ENCODE data around the gene JMJD6.
"Not testable (repeated sequence)": the region's sequence is repeated elsewhere in the genome, so short reads cannot be mapped to it uniquely, and the experiment has no call there.

Gene JMJD6

DNA sequence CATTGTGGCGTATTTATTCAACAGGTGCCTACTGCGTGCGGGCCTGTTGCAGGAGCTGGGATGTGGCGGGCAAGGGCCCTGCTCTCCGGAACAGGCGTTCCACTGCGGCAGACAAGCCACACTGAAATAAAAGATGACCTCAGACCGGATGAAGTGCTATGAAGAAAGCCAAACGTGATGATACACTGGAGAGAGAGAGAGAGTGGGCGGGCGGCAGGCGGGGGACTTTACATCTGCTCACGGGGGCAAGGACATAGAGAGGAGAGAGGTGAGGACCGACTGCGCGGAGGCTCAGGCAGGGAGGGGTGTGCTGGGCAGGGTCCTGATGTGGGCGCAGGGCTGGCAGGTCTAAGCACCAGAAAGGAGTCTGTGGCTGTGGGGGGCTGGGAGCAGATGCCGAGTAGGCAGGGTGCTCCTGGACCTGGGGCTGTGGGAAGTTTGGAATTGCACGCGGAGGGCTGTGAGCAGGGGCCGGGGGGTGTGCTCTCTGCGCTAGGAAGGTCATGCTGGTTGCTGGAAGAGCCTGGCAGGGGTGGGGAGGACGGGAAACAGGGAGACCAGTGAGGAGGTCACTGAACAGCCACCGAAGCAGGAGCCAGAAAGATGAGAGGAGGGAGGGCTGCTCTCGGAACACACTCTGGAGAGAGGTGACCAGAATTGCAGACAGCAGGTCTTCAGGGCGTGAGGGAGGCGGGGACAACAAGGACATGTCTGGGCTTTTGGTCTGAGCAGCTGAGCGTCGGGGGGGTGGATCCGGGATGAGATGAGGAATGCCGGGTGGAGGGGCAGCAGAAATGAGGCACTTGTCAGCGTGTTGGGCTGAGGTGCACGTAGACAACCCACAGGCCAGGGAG, 25.6 kb downstream of the JMJD6 start:
- no peaks in the 10 kb centered on the region for H3K4me1 ChIP-seq (ENCODE audit: insufficient read depth, low read length, poor library complexity, severe bottlenecking)

DNA sequence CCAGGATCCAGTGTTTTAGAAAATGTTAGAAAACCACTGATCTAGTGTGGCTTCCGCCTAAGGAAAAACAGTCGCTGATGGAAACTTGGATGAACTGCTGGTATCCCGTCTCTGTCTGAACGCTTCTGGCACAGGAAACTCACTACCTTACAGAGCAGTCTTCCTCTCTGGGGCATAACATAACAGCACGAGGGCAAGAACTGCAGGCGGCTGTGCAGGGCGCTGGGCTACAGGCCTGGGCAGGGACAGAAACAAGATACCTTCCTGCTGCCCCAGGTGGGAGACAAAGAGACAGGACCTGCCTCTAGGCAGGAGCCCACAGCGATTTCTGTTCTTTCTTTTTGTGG, 26.2 kb downstream of the JMJD6 start:
- Histone ChIP-seq H3K79me2 (ENCODE audit: insufficient read depth, low read length) (no peaks in the 10 kb centered on the region), H3K9ac (ENCODE audit: low read depth, low read length, poor library complexity, severe bottlenecking) (no peak overlapping the region), H3K4me1 (ENCODE audit: insufficient read depth, low read length, poor library complexity, severe bottlenecking) (no peaks in the 10 kb centered on the region), H3K36me3 (ENCODE audit: insufficient read depth, low read length) (no peaks in the 10 kb centered on the region), H4K20me1 (ENCODE audit: insufficient read depth, low read length, poor library complexity, severe bottlenecking) (no peaks in the 10 kb centered on the region), H3F3A (ENCODE audit: low read depth) (no peaks in the 10 kb centered on the region), H3K27me3 (ENCODE audit: insufficient read depth, low read length, poor library complexity, severe bottlenecking) (no peaks in the 10 kb centered on the region), H3K9me2 (replicated peaks; ENCODE audit: low read depth, low read length) (no peaks in the 10 kb centered on the region), H3K4me3 (ENCODE audit: low read length, poor library complexity, severe bottlenecking) (no peak overlapping the region), H3K9me3 (ENCODE audit: insufficient read depth, low read depth, low read length) (no peaks in the 10 kb centered on the region), H3K4me2 (ENCODE audit: low read depth, low read length, poor library complexity, severe bottlenecking) (no peak overlapping the region), H2AFZ (ENCODE audit: low read length) (no peak overlapping the region)
- TF ChIP-seq EZH2phosphoT487 (IDR thresholded peaks at IDR 0.05; ENCODE audit: borderline replicate concordance): no peak
- TF ChIP-seq, protein P1, sequence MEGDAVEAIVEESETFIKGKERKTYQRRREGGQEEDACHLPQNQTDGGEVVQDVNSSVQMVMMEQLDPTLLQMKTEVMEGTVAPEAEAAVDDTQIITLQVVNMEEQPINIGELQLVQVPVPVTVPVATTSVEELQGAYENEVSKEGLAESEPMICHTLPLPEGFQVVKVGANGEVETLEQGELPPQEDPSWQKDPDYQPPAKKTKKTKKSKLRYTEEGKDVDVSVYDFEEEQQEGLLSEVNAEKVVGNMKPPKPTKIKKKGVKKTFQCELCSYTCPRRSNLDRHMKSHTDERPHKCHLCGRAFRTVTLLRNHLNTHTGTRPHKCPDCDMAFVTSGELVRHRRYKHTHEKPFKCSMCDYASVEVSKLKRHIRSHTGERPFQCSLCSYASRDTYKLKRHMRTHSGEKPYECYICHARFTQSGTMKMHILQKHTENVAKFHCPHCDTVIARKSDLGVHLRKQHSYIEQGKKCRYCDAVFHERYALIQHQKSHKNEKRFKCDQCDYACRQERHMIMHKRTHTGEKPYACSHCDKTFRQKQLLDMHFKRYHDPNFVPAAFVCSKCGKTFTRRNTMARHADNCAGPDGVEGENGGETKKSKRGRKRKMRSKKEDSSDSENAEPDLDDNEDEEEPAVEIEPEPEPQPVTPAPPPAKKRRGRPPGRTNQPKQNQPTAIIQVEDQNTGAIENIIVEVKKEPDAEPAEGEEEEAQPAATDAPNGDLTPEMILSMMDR (conservative IDR thresholded peaks at IDR 0.05; ENCODE audit: low read length): no peak

More for the DNA sequence above, 25.6 kb downstream of the JMJD6 start:
- TF ChIP-seq, protein P1 (conservative IDR thresholded peaks at IDR 0.05; ENCODE audit: low read length): no peak
- TF ChIP-seq EZH2phosphoT487 (IDR thresholded peaks at IDR 0.05; ENCODE audit: borderline replicate concordance): no peak
- H3K27me3 ChIP-seq (ENCODE audit: insufficient read depth, low read length, poor library complexity, severe bottlenecking): no peaks in the 10 kb centered on the region
- H3K9ac ChIP-seq (ENCODE audit: low read depth, low read length, poor library complexity, severe bottlenecking): no peak overlapping the region
- no peaks in the 10 kb centered on the region for H3K79me2 ChIP-seq (ENCODE audit: insufficient read depth, low read length)
- H3K4me2 ChIP-seq (ENCODE audit: low read depth, low read length, poor library complexity, severe bottlenecking): no peak overlapping the region
- no peak overlapping the region for H2AFZ ChIP-seq (ENCODE audit: low read length)
- H3K9me3 ChIP-seq (ENCODE audit: insufficient read depth, low read depth, low read length): no peaks in the 10 kb centered on the region
- no peaks in the 10 kb centered on the region for H3K9me2 ChIP-seq (replicated peaks; ENCODE audit: low read depth, low read length)
- H4K20me1 ChIP-seq (ENCODE audit: insufficient read depth, low read length, poor library complexity, severe bottlenecking): no peaks in the 10 kb centered on the region
- H3K36me3 ChIP-seq (ENCODE audit: insufficient read depth, low read length): no peaks in the 10 kb centered on the region
- H3K4me3 ChIP-seq (ENCODE audit: low read length, poor library complexity, severe bottlenecking): no peak overlapping the region
- no peaks in the 10 kb centered on the region for H3F3A ChIP-seq (ENCODE audit: low read depth)

DNA sequence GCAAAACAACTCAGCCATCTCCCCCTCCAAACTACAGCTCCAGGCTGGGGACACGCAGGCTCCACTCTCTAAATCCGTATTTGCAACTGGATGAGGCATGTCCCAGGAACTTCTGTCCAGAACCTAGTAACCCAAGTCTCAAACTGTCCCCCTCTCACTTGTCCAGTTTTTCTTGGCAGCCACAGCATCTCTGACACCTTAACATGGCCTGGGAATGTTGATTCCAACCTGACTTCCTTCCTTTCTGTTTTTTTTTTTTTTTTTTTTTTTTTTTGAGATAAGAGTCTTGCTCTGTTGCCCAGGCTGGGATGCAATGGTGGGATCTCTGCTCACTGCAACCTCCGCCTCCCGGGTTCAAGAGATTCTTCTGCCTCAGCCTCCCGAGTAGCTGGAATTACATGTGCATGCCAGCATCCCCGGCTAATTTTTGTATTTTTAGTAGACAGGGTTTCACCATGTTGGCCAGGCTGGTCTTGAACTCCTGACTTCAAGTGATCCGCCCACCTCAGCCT, 27.9 kb downstream of the JMJD6 start:
- not testable (repeated sequence) for H3K4me2 ChIP-seq (ENCODE audit: low read depth, low read length, poor library complexity, severe bottlenecking); H4K20me1 ChIP-seq (ENCODE audit: insufficient read depth, low read length, poor library complexity, severe bottlenecking); H3K9me3 ChIP-seq (ENCODE audit: insufficient read depth, low read depth, low read length); H3K4me1 ChIP-seq (ENCODE audit: insufficient read depth, low read length, poor library complexity, severe bottlenecking); H3K27me3 ChIP-seq (ENCODE audit: insufficient read depth, low read length, poor library complexity, severe bottlenecking); H3K4me3 ChIP-seq (ENCODE audit: low read length, poor library complexity, severe bottlenecking); H2AFZ ChIP-seq (ENCODE audit: low read length); H3K36me3 ChIP-seq (ENCODE audit: insufficient read depth, low read length); H3K9ac ChIP-seq (ENCODE audit: low read depth, low read length, poor library complexity, severe bottlenecking); H3F3A ChIP-seq (ENCODE audit: low read depth); H3K9me2 ChIP-seq (replicated peaks; ENCODE audit: low read depth, low read length); H3K79me2 ChIP-seq (ENCODE audit: insufficient read depth, low read length)

All from Loucy (cell line).